GM19467 (cell line): ENCODE results near the gene COLEC11.
A peak's percentile ranks its signal among the peaks of the same experiment; 100 is the strongest.

ENCODE experiments used
- ATAC-seq: cut with Tn5 transposase; IDR thresholded peaks from one replicate; pipeline ENCODE4 v1.9.1; 2021; ENCODE audit warnings: mild to moderate bottlenecking, moderate library complexity; ENCODE audit not compliant: unreplicated experiment

COLEC11 gene

DNA sequence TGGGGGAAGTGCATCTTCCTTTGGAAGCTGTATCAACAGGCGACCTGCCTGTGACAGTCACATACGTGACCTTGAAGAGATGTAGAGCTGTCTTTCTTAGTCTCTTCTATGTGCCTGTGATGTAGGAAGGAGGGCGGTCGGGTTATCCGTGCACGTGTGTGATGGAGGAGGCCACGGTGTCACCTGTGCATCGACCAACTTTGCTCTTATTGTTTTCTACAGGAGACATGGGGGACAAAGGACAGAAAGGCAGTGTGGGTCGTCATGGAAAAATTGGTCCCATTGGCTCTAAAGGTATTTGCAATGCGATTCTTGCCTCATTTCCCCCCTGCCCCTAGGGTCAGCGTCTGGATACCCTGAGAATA, 42.4 kb downstream of the COLEC11 start:
- no peak for ATAC-seq

DNA sequence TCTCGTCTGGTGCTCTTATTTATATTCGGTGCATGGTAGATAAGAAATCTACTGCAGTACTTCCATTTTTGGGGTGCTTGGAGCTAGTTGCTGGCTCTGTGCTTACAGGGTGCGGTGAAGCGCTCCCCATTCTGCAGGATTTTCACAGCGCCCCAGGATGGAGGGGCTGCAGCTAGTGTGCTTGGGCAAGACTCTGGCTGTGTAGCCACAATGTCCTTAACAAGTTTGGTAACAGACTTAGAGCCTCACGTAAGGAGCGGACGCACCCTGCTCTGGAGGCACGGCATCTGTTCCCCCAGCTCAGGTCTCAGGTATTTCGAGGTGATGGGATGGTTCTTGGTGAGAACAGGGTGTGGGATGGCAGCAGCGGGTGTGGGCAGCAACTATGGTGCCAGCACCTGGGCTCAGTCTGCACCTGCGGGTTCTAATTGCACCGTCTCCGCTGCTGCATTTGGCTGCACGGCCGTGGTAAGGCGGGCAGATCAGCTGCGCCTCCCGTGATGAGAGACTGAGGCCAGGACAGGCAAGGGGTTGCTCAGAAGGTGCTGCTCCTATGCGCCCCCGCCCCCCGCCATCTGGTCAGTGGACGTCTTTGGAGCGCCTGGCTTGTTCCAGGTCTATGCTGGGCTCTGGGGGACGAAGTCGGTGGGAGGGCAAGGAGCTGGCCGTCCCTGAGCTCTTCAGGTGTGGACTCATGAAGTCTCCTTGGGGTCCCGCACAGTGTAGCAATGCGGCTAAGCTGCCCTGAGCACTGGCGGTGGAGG, 43.0 kb downstream of the COLEC11 start:
- no peak for ATAC-seq

GRCh38 chr2:3638456-3638810, 43.5 kb downstream of the COLEC11 start:
- ATAC-seq, result no peak

GRCh38 chr2:3639015-3639630, 44.2 kb downstream of the COLEC11 start:
- no peak for ATAC-seq

DNA sequence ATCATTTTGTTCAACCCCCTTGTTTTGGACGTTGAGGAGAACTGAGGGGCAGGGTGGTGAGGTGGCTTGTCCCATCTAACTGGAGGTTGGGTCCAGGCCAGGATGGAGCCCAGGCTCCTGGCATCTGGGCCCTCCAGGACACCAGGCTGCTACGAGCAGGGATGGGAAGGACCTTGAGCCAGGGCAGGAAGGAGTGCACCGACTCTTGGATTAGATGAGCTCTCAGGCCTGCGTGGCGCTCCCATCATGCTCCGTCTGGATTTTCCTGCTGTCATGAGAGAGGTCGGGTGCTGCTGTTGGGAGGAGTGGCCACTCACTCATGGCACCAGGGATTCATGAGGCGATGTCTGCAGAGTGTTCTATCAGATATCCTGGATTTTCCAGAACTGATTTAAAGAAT, 44.7 kb downstream of the COLEC11 start:
- no peak for ATAC-seq

DNA sequence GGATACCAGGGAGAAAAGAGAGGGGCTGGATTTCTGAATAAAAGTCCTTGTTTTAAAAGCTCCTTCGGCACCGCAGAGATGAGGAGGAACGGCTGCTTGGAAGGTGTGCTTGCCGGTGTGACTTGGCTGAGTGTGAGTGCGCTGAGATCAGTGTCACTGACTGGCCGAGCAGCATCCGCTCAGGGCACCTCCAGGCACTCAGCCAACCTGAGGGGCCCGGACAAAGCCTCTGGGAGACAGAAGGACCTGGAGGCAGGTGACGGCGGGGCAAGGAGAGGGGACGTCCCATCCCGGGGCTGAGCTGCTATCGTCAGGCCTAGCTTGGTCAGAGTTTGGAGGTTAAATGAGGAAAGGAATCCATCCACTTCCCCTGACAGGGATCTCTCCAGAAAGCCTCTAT, 46.3 kb downstream of the COLEC11 start:
- no peak for ATAC-seq

DNA sequence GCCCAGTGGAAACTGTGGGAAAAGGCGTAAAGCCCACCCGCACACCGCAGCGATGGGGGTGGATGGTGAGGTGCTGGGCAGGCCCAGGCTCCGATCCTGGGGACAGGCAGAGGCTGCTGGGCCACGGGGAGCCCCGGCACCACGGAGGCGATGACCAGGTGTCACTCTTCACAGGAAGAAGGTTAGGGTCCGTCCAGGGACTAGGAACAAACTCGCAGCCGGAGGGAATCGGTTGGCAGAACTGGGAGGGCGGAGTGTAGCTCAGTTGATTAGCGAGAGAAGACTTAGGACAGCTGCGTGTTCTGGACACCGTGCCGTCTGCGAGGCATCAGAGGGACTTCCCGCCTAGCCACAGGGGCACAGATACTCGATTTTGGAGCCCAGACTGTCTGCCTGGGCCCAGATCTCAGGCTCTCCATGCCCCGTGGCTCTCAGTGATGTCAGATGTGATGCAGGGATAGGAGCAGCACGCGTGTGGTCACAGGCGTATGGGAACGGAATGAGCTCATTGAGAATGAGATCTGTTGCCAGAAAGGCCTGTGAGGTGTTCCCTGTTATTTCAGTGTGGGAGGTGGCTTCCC, 47.0 kb downstream of the COLEC11 start:
- ATAC-seq, result no peak

DNA sequence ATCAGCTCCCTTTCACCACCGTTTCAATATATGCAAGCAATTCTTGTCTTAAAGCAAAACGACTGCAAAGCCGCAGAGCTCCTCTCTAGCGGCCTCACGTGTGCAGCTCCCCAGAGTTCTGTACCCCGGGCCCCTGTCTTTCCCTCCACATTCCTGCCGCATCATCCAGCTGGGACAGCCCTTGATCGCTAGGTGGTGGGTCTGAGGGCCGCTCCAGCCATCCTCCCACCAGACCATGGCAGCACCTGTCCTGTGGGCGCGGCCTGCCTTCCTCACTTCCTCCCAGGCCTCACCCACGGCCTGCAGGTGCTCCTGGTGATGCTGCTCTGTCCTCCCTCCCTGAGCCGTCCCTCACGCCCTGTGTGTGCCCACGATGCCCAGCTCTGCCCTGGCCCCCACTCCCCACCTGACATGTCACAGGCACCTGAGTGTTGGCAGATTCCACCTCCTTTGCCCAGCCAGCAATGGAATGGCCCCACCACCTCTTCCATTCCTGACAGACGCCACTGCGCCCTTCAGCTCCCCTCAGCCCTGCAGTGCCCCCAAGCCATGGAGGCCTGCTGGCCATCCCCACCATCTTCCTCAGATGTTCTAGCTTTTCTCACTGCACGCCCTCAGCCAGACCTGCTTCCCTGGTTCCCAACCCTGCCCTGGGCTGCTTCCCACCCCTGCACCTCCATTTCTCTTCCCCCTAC, 47.8 kb downstream of the COLEC11 start:
- no peak for ATAC-seq

- no peak for ATAC-seq
Observed at GRCh38 chr2:3643371-3644245, 48.7 kb downstream of the COLEC11 start.

GRCh38 chr2:3644246-3644525, 49.3 kb downstream of the COLEC11 start:
- peak; percentile 74 for ATAC-seq

- ATAC-seq, result no peak
Observed at GRCh38 chr2:3644891-3645605, 50.1 kb downstream of the COLEC11 start.

DNA sequence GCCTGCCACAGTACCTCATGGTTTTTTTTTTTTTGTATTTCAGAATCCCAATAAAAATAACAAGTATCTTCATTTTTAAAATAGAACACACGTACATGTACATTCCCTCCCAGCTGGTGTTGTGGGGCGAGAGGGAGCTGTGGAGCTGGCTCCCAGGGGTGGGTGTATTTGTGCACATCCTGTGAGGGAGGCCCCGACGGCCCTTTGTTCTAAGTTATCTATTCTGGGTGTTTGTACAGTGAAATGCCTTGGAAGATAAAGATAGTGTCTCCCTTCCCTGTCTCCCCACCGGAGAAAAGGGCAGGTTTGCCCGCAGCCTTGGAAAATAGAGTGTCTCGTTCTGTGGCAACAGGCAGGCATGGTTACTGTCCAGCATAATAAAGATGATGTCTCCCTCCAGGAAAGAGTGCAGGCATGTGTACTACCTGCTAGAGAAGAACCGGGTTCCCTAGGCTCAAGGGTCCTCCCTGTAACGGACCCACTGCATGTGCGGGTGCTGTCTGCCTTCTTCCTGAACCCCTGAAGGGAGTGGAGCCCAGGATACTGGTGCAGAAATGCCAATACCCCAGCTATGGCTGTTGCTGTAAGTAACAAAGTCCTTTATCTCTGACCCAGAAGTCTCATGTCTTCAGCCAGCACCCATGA, 51.0 kb downstream of the COLEC11 start:
- no peak for ATAC-seq

- no peak for ATAC-seq
Observed at GRCh38 chr2:3646446-3646845, 51.5 kb downstream of the COLEC11 start.

GRCh38 chr2:3647246-3647645, 52.3 kb downstream of the COLEC11 start:
- ATAC-seq, result no peak

GRCh38 chr2:3647831-3648651, 53.1 kb downstream of the COLEC11 start:
- no peak for ATAC-seq

- no peak for ATAC-seq
Observed at GRCh38 chr2:3648652-3649177, 53.8 kb downstream of the COLEC11 start.

- no peak for ATAC-seq
Observed at GRCh38 chr2:3649581-3649980, 54.7 kb downstream of the COLEC11 start.

- no peak for ATAC-seq
Observed at GRCh38 chr2:3650140-3650920, 55.4 kb downstream of the COLEC11 start.
